Measurements from ENCODE around the gene TIMELESS.
"Not testable (repeated sequence)": the region's sequence is repeated elsewhere in the genome, so short reads cannot be mapped to it uniquely, and the experiment has no call there.

TIMELESS gene

DNA sequence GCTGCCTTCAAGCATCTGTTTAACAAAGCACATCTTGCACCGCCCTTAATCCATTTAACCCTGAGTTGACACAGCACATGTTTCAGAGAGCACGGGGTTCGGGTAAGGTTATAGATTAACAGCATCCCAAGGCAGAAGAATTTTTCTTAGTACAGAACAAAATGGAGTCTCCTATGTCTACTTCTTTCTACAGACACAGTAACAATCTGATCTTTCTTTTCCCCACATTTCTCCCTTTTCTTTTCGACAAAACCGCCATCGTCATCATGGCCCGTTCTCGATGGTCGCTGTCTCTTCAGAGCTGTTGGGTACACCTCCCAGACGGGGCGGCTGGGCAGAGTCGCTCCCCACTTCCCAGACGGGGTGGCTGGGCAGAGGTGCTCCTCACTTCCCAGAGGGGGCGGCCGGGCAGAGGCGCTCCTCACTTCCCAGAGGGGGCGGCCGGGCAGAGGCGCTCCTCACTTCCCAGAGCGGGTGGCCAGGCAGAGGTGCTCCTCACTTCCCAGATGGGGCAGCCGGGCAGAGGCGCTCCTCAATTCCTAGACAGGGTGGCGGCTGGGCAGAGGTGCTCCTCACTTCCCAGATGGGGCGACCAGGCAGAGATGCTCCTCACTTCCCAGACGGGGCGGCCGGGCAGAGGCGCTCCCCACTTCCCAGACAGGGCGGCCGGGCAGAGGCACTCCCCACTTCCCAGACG, 44.3 kb upstream of the TIMELESS start:
- not testable (repeated sequence) for H3K9me2 ChIP-seq (replicated peaks; ENCODE audit: low read depth, low read length); H3K4me1 ChIP-seq (ENCODE audit: insufficient read depth, low read length, poor library complexity, severe bottlenecking); H3K27me3 ChIP-seq (ENCODE audit: insufficient read depth, low read length, poor library complexity, severe bottlenecking); H3K9me3 ChIP-seq (ENCODE audit: insufficient read depth, low read depth, low read length); H3K79me2 ChIP-seq (ENCODE audit: insufficient read depth, low read length); H4K20me1 ChIP-seq (ENCODE audit: insufficient read depth, low read length, poor library complexity, severe bottlenecking); H3K4me2 ChIP-seq (ENCODE audit: low read depth, low read length, poor library complexity, severe bottlenecking); H3F3A ChIP-seq (ENCODE audit: low read depth); H3K36me3 ChIP-seq (ENCODE audit: insufficient read depth, low read length); H3K9ac ChIP-seq (ENCODE audit: low read depth, low read length, poor library complexity, severe bottlenecking); H2AFZ ChIP-seq (ENCODE audit: low read length); H3K4me3 ChIP-seq (ENCODE audit: low read length, poor library complexity, severe bottlenecking)

DNA sequence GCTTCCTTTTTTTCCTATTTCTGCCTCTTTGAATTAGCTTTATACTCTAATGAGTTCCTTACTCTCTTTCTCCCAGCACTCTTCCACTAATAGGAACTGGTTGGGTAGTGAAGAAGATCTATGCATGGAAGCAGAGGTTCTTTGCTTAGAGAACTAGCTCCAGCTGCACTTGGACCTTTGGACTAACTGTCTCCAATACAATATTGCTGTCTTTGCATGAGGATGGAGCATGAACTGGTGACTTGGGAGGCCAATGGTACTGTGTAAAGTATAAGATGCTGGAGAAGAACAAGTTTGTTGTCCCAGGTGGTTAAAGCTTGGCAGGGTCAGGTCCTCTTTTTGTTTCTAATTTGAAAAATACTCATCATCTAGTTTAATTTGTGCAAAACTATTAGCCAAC, 41.1 kb upstream of the TIMELESS start:
- TF ChIP-seq, protein P1, sequence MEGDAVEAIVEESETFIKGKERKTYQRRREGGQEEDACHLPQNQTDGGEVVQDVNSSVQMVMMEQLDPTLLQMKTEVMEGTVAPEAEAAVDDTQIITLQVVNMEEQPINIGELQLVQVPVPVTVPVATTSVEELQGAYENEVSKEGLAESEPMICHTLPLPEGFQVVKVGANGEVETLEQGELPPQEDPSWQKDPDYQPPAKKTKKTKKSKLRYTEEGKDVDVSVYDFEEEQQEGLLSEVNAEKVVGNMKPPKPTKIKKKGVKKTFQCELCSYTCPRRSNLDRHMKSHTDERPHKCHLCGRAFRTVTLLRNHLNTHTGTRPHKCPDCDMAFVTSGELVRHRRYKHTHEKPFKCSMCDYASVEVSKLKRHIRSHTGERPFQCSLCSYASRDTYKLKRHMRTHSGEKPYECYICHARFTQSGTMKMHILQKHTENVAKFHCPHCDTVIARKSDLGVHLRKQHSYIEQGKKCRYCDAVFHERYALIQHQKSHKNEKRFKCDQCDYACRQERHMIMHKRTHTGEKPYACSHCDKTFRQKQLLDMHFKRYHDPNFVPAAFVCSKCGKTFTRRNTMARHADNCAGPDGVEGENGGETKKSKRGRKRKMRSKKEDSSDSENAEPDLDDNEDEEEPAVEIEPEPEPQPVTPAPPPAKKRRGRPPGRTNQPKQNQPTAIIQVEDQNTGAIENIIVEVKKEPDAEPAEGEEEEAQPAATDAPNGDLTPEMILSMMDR (conservative IDR thresholded peaks at IDR 0.05; ENCODE audit: low read length), result no peak
- no peak for TF ChIP-seq EZH2phosphoT487 (IDR thresholded peaks at IDR 0.05; ENCODE audit: borderline replicate concordance)

DNA sequence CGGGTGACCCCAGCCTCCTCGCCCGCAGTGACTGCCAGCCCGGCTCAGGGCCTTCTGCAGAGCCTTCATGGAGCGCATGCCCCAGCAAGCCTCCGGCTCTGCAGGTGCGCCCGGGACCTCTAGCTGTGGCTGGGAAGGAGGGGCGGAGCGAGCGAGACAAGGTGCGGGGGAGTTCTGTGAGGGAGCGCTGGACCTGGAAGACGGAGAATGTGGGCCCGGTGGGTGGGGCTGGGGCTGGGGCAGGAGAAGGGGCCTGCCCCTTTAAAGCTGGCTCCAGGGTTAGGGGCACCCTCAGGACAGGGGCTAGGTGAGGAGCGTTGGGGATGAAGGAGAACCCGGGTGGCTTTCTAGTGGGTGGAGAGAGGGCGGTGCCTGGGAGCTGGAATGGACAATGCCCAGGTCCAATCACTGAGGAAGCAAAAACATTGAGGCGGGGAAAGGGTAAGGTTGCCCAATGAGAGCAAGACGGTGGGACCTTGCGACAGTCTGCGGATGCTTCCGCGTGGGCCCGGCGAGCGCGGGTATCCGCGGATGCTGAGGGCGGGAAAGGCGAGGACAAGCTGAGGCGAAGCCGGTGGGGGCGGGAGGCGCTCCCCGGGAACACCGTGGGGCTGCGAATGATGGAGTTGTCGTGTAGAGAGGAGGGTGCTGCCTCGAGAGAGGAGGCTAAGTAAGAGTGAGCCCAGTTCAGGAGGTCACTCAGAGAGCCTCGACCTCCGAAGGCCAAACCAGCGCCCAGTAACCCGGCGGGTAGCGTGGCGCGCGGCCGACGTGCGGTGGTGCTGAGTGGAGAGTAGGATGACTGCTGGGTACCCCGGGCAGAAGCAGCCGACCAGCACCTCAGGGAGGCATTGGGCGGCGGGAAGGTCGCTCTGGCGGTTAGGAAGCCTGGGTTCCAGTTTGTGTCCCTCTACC, 39.1 kb upstream of the TIMELESS start, which contains the start of gene GLS2:
Gene GLS2, minus strand, starts transcription at position 121 of the 915 bp plus-strand sequence. Its CDS starts 43 bp downstream, at position 78.
- Histone ChIP-seq H3F3A (ENCODE audit: low read depth) (no peaks in the 10 kb centered on the region), H3K4me3 (ENCODE audit: low read length, poor library complexity, severe bottlenecking) (no peak within 1 kb of the TSS), H3K9me3 (ENCODE audit: insufficient read depth, low read depth, low read length) (no peaks in the 10 kb centered on the region), H3K36me3 (ENCODE audit: insufficient read depth, low read length) (no peaks in the 10 kb centered on the region), H3K4me1 (ENCODE audit: insufficient read depth, low read length, poor library complexity, severe bottlenecking) (no peaks in the 10 kb centered on the region), H3K9me2 (replicated peaks; ENCODE audit: low read depth, low read length) (no peaks in the 10 kb centered on the region), H3K79me2 (ENCODE audit: insufficient read depth, low read length) (no peaks in the 10 kb centered on the region), H3K4me2 (ENCODE audit: low read depth, low read length, poor library complexity, severe bottlenecking) (no peak within 1 kb of the TSS), H3K9ac (ENCODE audit: low read depth, low read length, poor library complexity, severe bottlenecking) (no peak within 1 kb of the TSS), H2AFZ (ENCODE audit: low read length) (no peak within 1 kb of the TSS), H4K20me1 (ENCODE audit: insufficient read depth, low read length, poor library complexity, severe bottlenecking) (no peaks in the 10 kb centered on the region), H3K27me3 (ENCODE audit: insufficient read depth, low read length, poor library complexity, severe bottlenecking) (no peaks in the 10 kb centered on the region)
- no peak for TF ChIP-seq EZH2phosphoT487 (IDR thresholded peaks at IDR 0.05; ENCODE audit: borderline replicate concordance)
- TF ChIP-seq, protein P1 (conservative IDR thresholded peaks at IDR 0.05; ENCODE audit: low read length), result no peak

More for the DNA sequence above, 41.1 kb upstream of the TIMELESS start:
- no peaks in the 10 kb centered on the region for H3K9me2 ChIP-seq (replicated peaks; ENCODE audit: low read depth, low read length)
- H3K4me1 ChIP-seq (ENCODE audit: insufficient read depth, low read length, poor library complexity, severe bottlenecking), result no peaks in the 10 kb centered on the region
- no peaks in the 10 kb centered on the region for H3K79me2 ChIP-seq (ENCODE audit: insufficient read depth, low read length)
- H3K9ac ChIP-seq (ENCODE audit: low read depth, low read length, poor library complexity, severe bottlenecking), result no peak overlapping the region
- no peaks in the 10 kb centered on the region for H4K20me1 ChIP-seq (ENCODE audit: insufficient read depth, low read length, poor library complexity, severe bottlenecking)
- no peak overlapping the region for H3K4me3 ChIP-seq (ENCODE audit: low read length, poor library complexity, severe bottlenecking)
- no peaks in the 10 kb centered on the region for H3K27me3 ChIP-seq (ENCODE audit: insufficient read depth, low read length, poor library complexity, severe bottlenecking)
- no peaks in the 10 kb centered on the region for H3K36me3 ChIP-seq (ENCODE audit: insufficient read depth, low read length)
- H3F3A ChIP-seq (ENCODE audit: low read depth), result no peaks in the 10 kb centered on the region
- H2AFZ ChIP-seq (ENCODE audit: low read length), result no peak overlapping the region
- no peak overlapping the region for H3K4me2 ChIP-seq (ENCODE audit: low read depth, low read length, poor library complexity, severe bottlenecking)
- H3K9me3 ChIP-seq (ENCODE audit: insufficient read depth, low read depth, low read length), result no peaks in the 10 kb centered on the region

Data from Loucy (cell line).